Measurements from ENCODE around the gene GMDS.

Gene GMDS

GRCh38 chr6:2205396-2205795 lies 40.0 kb downstream of the GMDS start:
- Histone ChIP-seq H3K9me3 (ENCODE audit: control insufficient read depth, insufficient read depth, low read length) (no peaks in the 10 kb centered on the region), H3K9ac (ENCODE audit: low read depth, low read length) (no peak overlapping the region), H3K4me1 (ENCODE audit: insufficient read depth, low read length) (no peaks in the 10 kb centered on the region), H3K36me3 (ENCODE audit: insufficient read depth, low read length) (no peaks in the 10 kb centered on the region)

DNA sequence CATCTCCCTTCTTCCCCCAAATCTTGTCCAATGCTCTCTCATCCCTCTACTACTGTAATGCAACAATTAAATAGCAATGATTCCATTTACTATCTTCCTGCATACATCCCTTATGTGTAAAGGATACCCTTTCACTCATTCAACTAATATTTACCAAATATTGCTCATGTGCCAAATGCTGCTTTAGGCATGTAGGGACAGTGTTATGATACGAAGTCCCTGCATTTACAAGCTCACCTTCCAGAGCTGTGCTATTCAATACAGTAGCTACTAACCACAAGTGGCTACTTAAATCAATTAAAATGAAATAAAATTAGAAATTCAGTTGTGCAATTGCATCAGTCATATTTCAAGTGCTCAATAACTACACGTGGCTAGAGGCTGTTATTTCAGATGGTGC lies 41.1 kb downstream of the GMDS start:
- H3K9me3 ChIP-seq (ENCODE audit: control insufficient read depth, insufficient read depth, low read length), result no peaks in the 10 kb centered on the region
- H3K9ac ChIP-seq (ENCODE audit: low read depth, low read length), result no peak overlapping the region
- H3K36me3 ChIP-seq (ENCODE audit: insufficient read depth, low read length), result no peaks in the 10 kb centered on the region
- no peaks in the 10 kb centered on the region for H3K4me1 ChIP-seq (ENCODE audit: insufficient read depth, low read length)

- no peaks in the 10 kb centered on the region for H3K4me1 ChIP-seq (ENCODE audit: insufficient read depth, low read length)
- H3K9me3 ChIP-seq (ENCODE audit: control insufficient read depth, insufficient read depth, low read length), result no peaks in the 10 kb centered on the region
- no peaks in the 10 kb centered on the region for H3K36me3 ChIP-seq (ENCODE audit: insufficient read depth, low read length)
- no peak overlapping the region for H3K9ac ChIP-seq (ENCODE audit: low read depth, low read length)
Measured at GRCh38 chr6:2203264-2203663, 42.1 kb downstream of the GMDS start.

GRCh38 chr6:2197984-2198383 lies 47.4 kb downstream of the GMDS start:
- Histone ChIP-seq H3K9me3 (ENCODE audit: control insufficient read depth, insufficient read depth, low read length) (no peaks in the 10 kb centered on the region), H3K4me1 (ENCODE audit: insufficient read depth, low read length) (no peaks in the 10 kb centered on the region), H3K9ac (ENCODE audit: low read depth, low read length) (no peak overlapping the region), H3K36me3 (ENCODE audit: insufficient read depth, low read length) (no peaks in the 10 kb centered on the region)

GRCh38 chr6:2197177-2197671 lies 48.2 kb downstream of the GMDS start:
- H3K36me3 ChIP-seq (ENCODE audit: insufficient read depth, low read length), result no peaks in the 10 kb centered on the region
- H3K9me3 ChIP-seq (ENCODE audit: control insufficient read depth, insufficient read depth, low read length), result no peaks in the 10 kb centered on the region; the same call in 1 of the 2 replicates
- H3K4me1 ChIP-seq (ENCODE audit: insufficient read depth, low read length), result no peaks in the 10 kb centered on the region
- no peak overlapping the region for H3K9ac ChIP-seq (ENCODE audit: low read depth, low read length)

- Histone ChIP-seq H3K9ac (ENCODE audit: low read depth, low read length) (no peak overlapping the region), H3K4me1 (ENCODE audit: insufficient read depth, low read length) (no peaks in the 10 kb centered on the region), H3K36me3 (ENCODE audit: insufficient read depth, low read length) (no peaks in the 10 kb centered on the region), H3K9me3 (ENCODE audit: control insufficient read depth, insufficient read depth, low read length) (no peaks in the 10 kb centered on the region; the same call in 1 of the 2 replicates)
Measured at GRCh38 chr6:2196079-2196679, 49.2 kb downstream of the GMDS start.

DNA sequence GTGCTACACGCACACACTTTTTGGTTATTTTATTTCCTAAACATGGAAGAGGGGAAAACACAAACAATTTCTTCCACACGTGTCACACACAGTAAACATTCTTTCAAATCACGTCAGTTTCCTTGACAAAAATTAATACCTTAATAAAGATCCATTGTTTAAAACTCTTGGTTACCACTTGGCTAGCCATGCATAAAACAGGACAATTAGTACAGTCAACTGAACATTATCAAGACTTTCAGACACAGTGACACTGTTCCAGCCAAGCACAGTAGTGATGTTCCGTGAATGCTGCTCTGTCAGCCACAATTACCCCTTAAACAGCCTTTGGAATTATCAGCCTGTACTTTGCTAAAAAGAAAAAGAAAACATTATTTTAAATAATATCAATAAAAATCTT lies 50.8 kb downstream of the GMDS start:
- H3K4me1 ChIP-seq (ENCODE audit: insufficient read depth, low read length), result no peaks in the 10 kb centered on the region
- no peaks in the 10 kb centered on the region; the same call in 1 of the 2 replicates for H3K9me3 ChIP-seq (ENCODE audit: control insufficient read depth, insufficient read depth, low read length)
- no peaks in the 10 kb centered on the region for H3K36me3 ChIP-seq (ENCODE audit: insufficient read depth, low read length)

GRCh38 chr6:2193931-2194330 lies 51.5 kb downstream of the GMDS start:
- no peaks in the 10 kb centered on the region for H3K4me1 ChIP-seq (ENCODE audit: insufficient read depth, low read length)
- H3K9me3 ChIP-seq (ENCODE audit: control insufficient read depth, insufficient read depth, low read length), result no peaks in the 10 kb centered on the region; the same call in 1 of the 2 replicates

More for the DNA sequence above, 50.8 kb downstream of the GMDS start:
- H3K9ac ChIP-seq (ENCODE audit: low read depth, low read length), result no peak overlapping the region

DNA sequence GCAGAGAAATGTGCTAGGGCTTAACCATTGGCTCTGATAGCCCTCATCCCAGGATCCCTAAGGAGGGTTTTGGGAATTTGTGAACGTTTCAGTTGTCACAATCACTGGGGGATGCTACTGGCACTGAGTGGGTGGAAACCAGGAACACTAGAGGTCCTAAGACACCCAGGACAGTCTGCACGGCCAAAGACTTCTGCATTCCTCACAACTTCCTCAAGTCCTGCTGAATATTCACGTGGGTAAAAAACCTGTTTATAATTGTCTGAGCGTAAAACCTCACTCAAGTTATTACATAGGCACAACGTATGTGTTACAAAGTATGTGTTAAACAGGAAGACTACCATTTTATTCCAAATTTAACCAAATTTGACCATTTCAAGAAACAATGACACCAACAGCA lies 52.4 kb downstream of the GMDS start:
- Histone ChIP-seq H3K4me1 (ENCODE audit: insufficient read depth, low read length) (no peaks in the 10 kb centered on the region), H3K9ac (ENCODE audit: low read depth, low read length) (no peak overlapping the region), H3K36me3 (ENCODE audit: insufficient read depth, low read length) (no peaks in the 10 kb centered on the region), H3K9me3 (ENCODE audit: control insufficient read depth, insufficient read depth, low read length) (no peaks in the 10 kb centered on the region; the same call in 1 of the 2 replicates)

More at GRCh38 chr6:2193931-2194330, 51.5 kb downstream of the GMDS start:
- H3K9ac ChIP-seq (ENCODE audit: low read depth, low read length), result no peak overlapping the region
- no peaks in the 10 kb centered on the region for H3K36me3 ChIP-seq (ENCODE audit: insufficient read depth, low read length)

- Histone ChIP-seq H3K9ac (ENCODE audit: low read depth, low read length) (no peak overlapping the region), H3K9me3 (ENCODE audit: control insufficient read depth, insufficient read depth, low read length) (no peaks in the 10 kb centered on the region; the same call in 1 of the 2 replicates), H3K36me3 (ENCODE audit: insufficient read depth, low read length) (no peaks in the 10 kb centered on the region), H3K4me1 (ENCODE audit: insufficient read depth, low read length) (no peaks in the 10 kb centered on the region; the same call in 1 of the 2 replicates)
Measured at GRCh38 chr6:2191390-2191740, 54.0 kb downstream of the GMDS start.

GRCh38 chr6:2190661-2191389 lies 54.6 kb downstream of the GMDS start:
- no peak overlapping the region for H3K9ac ChIP-seq (ENCODE audit: low read depth, low read length)
- H3K36me3 ChIP-seq (ENCODE audit: insufficient read depth, low read length), result no peaks in the 10 kb centered on the region
- H3K9me3 ChIP-seq (ENCODE audit: control insufficient read depth, insufficient read depth, low read length), result no peaks in the 10 kb centered on the region; the same call in 1 of the 2 replicates
- H3K4me1 ChIP-seq (ENCODE audit: insufficient read depth, low read length), result no peaks in the 10 kb centered on the region; the same call in 1 of the 2 replicates

DNA sequence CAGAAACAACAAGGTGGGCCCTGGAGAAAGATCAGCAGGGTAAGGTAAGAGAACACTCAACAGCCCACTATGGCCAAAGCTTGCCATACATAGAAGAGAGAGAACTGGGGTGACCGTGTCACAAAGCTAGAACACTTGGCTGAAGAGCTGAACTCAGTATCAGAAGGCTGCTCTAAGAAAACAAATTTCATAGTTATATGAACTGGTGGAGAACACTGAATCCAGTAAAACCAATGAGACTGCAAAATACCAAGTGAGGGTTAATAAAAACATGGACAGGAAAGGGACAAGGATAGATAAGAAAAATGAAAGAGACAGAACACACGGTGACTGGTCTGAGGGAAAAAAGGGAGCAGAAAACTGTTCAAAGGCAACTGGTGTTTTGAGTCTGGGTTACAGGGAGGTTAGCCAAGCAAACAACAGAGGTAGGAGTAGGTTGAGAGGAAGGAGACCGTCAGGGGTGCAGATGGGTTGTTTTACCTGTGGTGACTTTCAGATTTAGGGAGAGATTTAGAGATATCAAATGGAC lies 56.5 kb downstream of the GMDS start:
- H3K36me3 ChIP-seq (ENCODE audit: insufficient read depth, low read length), result no peaks in the 10 kb centered on the region
- no peaks in the 10 kb centered on the region; the same call in 1 of the 2 replicates for H3K4me1 ChIP-seq (ENCODE audit: insufficient read depth, low read length)
- H3K9me3 ChIP-seq (ENCODE audit: control insufficient read depth, insufficient read depth, low read length), result no peaks in the 10 kb centered on the region; the same call in 1 of the 2 replicates
- no peak overlapping the region for H3K9ac ChIP-seq (ENCODE audit: low read depth, low read length)

DNA sequence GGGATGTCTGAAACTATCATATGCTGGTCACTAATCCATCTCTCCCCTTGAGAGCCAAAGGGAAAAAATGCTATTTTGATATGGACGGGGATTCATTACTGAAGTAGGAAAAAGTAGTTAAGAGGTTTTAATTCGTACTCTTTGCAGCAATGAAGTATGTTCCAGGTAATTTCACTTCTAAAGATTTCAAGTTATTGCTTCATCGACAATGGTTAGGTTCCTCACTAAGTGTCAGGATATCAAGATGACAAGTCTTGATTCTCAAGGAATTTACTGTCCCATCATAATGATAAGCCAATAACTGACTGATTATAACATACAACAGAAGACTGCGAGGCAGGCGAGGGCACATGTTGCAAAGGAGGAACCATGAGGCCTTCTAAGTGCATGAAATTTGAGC lies 57.0 kb downstream of the GMDS start:
- H3K36me3 ChIP-seq (ENCODE audit: insufficient read depth, low read length), result no peaks in the 10 kb centered on the region
- no peaks in the 10 kb centered on the region; the same call in 1 of the 2 replicates for H3K9me3 ChIP-seq (ENCODE audit: control insufficient read depth, insufficient read depth, low read length)
- H3K4me1 ChIP-seq (ENCODE audit: insufficient read depth, low read length), result no peaks in the 10 kb centered on the region; the same call in 1 of the 2 replicates
- no peak overlapping the region for H3K9ac ChIP-seq (ENCODE audit: low read depth, low read length)

DNA sequence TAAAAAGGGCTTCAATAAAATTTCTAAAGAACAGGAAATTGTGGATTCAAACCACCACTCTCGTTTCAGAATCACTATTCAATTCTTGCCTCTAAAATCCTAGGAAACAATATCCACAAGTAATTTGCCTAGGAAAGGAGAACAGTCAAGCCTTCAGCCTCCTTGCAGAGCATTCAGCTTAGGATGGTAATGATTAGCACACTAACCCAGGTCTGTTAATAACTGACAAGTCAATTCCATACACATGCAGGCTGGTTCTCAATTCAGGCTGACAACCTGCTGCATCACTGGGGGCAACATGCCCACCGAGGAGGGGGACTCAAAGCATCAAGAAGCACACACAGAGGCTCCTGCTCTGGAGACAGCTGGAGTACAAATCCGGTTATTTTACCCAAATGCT lies 57.6 kb downstream of the GMDS start:
- H3K9ac ChIP-seq (ENCODE audit: low read depth, low read length), result no peak overlapping the region
- H3K36me3 ChIP-seq (ENCODE audit: insufficient read depth, low read length), result no peaks in the 10 kb centered on the region
- H3K4me1 ChIP-seq (ENCODE audit: insufficient read depth, low read length), result no peaks in the 10 kb centered on the region; the same call in 1 of the 2 replicates
- no peaks in the 10 kb centered on the region; the same call in 1 of the 2 replicates for H3K9me3 ChIP-seq (ENCODE audit: control insufficient read depth, insufficient read depth, low read length)

GRCh38 chr6:2186516-2186915 lies 58.9 kb downstream of the GMDS start:
- Histone ChIP-seq H3K9me3 (ENCODE audit: control insufficient read depth, insufficient read depth, low read length) (no peaks in the 10 kb centered on the region), H3K4me1 (ENCODE audit: insufficient read depth, low read length) (no peaks in the 10 kb centered on the region; the same call in 1 of the 2 replicates), H3K36me3 (ENCODE audit: insufficient read depth, low read length) (no peaks in the 10 kb centered on the region), H3K9ac (ENCODE audit: low read depth, low read length) (no peak overlapping the region)
